ENCODE measurements around the gene FAM222B.
A peak's percentile ranks its signal among the peaks of the same experiment; 100 is the strongest.
"Not testable (repeated sequence)": the region's sequence is repeated elsewhere in the genome, so short reads cannot be mapped to it uniquely, and the experiment has no call there.

FAM222B gene

GRCh38 chr17:28744972-28745785 is 97.4 kb downstream of the FAM222B start:
- DNase-seq (ENCODE audit: low read depth), result peak; percentile 55

- peak; percentile 28 for DNase-seq (ENCODE audit: low read depth)
Observed at GRCh38 chr17:28744104-28744971, 98.3 kb downstream of the FAM222B start.

- peak; percentile 81 for DNase-seq (ENCODE audit: low read depth)
Observed at GRCh38 chr17:28743243-28744103, 99.1 kb downstream of the FAM222B start, which contains the start of gene TRAF4. TSS of gene TRAF4 (plus strand) at chr17:28744011. CDS start at chr17:28744113, 102 bp downstream.

DNA sequence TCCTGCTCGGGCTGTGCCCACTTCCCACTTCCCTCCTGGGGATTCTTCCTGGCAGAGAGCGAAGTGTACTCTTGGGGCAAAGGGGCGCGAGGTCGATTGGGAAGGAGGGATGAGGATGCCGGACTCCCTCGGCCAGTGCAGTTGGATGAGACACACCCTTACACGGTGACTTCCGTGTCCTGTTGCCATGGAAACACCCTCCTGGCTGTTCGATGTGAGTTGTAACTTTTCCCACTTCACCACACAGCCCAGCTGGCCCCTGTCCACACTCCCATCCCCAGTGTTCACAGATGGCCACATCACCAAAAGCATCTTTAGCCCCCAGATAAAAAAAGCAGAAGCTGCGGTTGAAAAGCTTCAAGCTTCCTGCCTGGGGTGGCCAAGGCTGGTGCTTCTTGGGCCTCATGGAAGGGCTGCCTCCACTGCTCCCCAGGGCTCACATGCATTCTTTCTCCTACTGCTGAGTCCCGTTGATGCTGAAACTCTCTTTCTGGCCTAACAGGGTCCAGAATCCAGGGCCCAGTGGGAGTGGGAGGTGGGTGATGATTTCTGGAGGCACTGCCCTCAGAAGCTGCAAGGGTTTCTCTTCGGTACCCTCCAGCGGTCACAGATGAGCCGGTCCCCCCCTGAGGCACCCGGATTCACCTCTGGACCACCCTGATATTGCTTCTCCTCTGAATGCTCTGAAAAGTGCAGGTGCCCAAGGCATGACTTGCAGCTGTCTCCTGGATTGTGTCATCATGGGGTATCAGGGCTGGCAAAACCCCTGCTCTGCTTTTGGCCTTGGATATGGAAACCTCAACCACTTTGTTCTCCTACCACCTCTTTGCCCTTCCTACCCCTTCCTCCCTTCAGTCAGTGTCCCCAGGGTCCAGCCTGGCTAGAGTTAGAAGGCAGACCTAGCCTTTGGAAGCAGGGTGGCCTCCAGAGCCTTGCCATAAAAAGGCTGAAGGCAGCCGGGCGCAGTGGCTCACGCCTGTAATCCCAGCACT is 100.9 kb downstream of the FAM222B start:
- no peak for DNase-seq (ENCODE audit: low read depth)

DNA sequence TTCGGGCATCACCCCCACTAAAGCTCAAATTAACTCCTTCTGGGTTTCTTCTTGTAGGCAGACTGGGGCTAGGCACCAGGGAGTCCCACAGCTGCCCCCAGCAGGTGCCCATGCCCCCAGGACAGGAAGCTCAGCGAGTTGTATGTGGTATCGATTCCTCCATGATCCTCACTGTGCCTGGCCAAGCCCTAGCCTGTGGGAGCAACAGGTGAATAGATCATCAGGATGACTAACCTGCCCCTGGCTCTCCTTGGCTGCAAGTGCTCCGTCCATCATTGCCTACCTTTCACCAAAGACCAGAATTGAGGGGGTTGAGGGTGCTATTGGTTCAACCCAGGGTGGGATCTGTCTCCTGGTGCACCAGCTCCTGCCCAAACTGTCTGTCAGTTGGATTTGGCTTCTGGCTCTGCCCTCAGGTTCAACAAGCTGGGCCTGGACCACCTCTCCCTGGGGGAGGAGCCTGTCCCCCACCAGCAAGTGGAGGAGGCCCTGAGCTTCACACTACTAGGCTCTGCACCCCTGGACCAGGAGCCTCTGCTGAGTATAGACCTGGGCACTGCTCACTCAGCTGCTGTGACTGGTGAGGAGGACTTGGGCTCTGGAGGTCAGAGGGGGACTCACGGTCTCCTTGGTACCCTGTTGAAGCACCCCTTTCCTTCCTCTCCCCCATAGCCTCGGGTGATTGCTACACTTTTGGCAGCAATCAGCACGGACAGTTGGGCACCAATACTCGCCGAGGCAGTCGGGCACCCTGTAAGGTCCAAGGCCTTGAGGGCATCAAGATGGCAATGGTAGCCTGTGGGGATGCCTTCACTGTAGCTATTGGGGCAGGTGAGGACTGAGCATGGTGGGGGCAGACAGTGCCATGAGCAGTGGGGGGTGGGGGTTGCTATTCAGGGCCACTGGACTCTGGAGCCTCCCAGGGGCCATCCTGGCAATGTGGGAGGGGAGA is 101.9 kb downstream of the FAM222B start:
- no peak for DNase-seq (ENCODE audit: low read depth)

- DNase-seq (ENCODE audit: low read depth), result no peak
Observed at GRCh38 chr17:28738680-28739384, 103.8 kb downstream of the FAM222B start.

DNA sequence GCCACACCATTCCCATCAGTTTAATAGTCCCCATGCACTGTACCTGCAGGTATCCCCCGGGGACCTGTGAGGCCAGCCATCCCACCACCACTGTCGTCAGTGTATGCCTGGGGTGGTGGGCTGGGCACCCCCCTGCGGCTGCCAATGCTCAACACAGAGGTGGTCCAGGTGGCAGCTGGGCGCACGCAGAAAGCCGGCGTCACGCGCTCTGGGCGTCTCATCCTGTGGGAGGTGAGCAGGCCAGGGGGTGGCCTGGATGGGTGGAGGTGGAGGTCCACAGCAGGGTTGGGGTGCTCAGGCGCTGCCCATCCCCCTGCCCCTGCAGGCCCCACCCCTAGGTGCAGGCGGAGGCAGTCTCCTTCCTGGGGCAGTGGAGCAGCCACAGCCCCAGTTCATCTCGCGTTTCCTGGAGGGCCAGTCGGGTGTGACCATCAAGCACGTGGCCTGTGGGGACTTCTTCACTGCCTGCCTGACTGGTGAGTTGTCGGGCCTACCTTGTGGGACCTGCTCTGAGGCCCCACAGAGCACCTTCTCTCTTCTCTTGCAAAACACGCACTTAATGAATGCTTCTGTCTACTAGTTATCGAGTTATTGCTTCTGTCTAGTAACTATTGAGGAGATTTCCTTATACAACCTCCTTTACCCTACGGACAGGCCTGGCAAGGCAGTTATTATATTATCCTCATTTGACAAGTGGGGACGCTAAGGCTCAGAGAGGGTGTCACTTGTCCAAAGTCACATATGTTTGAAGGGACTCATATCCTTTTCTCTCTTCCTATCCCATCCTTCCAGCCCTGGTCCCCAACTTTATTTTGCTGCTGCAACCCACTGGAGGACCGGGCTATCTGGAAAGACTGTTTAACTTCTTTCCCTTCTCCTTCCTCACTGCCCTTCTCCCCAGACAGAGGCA is 104.6 kb downstream of the FAM222B start:
- no peak for DNase-seq (ENCODE audit: low read depth)

DNA sequence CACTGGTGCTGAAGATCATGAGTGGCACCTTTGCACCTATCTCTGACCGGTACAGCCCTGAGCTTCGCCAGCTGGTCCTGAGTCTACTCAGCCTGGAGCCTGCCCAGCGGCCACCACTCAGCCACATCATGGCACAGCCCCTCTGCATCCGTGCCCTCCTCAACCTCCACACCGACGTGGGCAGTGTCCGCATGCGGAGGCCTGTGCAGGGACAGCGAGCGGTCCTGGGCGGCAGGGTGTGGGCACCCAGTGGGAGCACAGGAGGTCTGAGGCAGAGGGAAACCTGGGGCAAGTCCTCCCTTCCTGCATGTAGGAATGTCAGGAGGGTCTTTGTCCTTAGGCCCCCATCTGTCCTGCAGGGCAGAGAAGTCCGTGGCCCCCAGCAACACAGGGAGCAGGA is 105.3 kb downstream of the FAM222B start:
- DNase-seq (ENCODE audit: low read depth), result no peak

GRCh38 chr17:28735913-28736769 is 106.4 kb downstream of the FAM222B start:
- not testable (repeated sequence) for DNase-seq (ENCODE audit: low read depth)

DNA sequence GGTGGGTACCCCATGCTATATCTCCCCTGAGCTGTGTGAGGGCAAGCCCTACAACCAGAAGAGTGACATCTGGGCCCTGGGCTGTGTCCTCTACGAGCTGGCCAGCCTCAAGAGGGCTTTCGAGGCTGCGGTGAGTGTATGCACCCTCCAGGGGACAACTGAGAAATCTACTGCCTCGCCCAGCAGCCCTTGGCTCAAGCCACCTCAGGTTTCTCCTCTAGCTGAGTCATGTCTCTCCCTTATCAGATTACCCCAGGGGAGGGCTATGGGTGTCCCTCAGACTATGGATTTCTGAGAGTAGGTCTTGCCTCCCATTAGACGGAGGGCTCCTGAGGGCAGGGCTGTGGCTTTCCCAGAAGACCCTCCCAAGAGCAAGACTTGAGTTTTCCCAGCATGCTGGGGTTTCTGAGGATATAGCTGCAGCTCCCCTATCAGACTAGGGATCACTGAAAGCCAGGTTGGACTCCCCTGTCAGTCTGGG is 107.3 kb downstream of the FAM222B start:
- DNase-seq (ENCODE audit: low read depth), result no peak

DNA sequence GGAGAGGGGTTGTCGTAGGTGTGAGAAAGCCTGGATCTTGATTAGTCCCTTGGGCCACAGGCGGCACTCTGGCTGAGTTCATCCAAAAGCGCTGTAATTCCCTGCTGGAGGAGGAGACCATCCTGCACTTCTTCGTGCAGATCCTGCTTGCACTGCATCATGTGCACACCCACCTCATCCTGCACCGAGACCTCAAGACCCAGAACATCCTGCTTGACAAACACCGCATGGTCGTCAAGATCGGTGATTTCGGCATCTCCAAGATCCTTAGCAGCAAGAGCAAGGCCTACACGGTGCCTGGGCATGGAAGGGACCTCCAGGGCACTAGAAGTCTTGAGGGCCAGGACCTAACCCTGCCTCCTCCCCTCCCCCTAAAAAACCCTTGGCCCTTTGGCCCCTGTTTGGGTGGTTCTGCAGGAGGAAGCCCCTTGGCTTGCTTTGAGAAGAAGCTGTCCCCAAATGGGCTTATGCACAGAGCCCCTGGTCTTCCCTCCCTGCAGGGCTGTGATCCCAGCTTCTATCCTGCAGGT is 107.8 kb downstream of the FAM222B start:
- DNase-seq (ENCODE audit: low read depth), result no peak

- DNase-seq (ENCODE audit: low read depth), result no peak
Observed at GRCh38 chr17:28733346-28733745, 109.2 kb downstream of the FAM222B start.

- no peak for DNase-seq (ENCODE audit: low read depth)
Observed at GRCh38 chr17:28729950-28730330, 112.7 kb downstream of the FAM222B start.

DNA sequence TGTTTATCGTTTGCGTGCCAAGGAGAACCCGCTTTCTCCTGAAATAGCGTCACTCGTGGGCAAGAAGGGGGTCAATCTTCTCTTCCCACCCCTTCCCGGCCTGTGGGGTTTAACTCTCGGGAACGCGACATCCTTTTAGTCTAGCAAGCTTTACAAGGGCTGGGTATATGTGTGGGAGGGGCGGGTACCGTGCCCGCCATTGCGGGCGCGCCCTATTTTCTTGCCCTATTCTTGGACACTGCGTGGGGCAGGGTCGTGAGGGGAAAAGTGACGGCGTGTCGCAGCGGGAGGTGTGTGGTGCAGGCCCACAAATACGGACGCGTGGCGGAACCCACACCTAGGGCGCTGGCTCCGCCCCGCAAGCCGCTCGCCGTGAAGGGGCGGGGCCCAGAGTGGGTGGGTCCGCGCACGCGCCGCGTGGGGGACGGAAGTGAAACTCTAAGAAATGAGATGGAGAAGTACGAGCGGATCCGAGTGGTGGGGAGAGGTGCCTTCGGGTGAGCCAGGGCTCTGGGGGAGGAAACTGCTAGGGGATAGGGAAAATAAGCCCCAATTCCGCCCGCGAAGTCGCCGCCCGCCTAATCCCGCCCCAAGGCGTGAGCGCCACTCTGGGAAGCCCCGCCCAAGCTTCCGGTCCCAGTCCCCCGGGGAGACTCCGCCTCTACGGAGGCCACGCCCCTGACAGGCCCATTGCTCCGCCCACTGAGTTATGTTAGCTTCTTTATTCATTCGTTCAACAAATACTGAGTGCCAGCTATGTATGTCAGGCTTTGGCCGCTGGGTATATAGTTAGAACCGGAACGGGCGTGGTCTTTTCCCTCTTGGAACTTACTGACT is 114.0 kb downstream of the FAM222B start, which contains the start of gene NEK8:
NEK8 (plus strand) TSS at position 425 of the 837 bp plus-strand sequence; CDS start at position 451, 26 bp downstream.
- DNase-seq (ENCODE audit: low read depth), result peak; percentile 87
